Measurements from ENCODE around the gene RABGEF1.

- no peak for TF ChIP-seq CTCF (IDR thresholded peaks at IDR 0.05)
- no peak for TF ChIP-seq POLR2AphosphoS5 (IDR thresholded peaks at IDR 0.05)
- no peak for TF ChIP-seq POLR2A (IDR thresholded peaks at IDR 0.05)
- TF ChIP-seq EP300 (IDR thresholded peaks at IDR 0.05): no peak
These were observed 67.2 kb downstream of the RABGEF1 start for GRCh38 chr7:66807736-66808135.
